Activated T-cell treated with anti-CD3 and anti-CD28 coated beads, Interleukin-2, amount 50 U/mL, for 24 hours (primary cell): ENCODE results near the gene ATRAID.
"Not testable (repeated sequence)": the region's sequence is repeated elsewhere in the genome, so short reads cannot be mapped to it uniquely, and the experiment has no call there.

Experiments
- DNase-seq: peaks from one replicate; pipeline ENCODE4 v3.0.0-alpha.2; 2020
- H3K27ac Mint-ChIP-seq: 2 replicates; pipeline ENCODE4 v1.8.0; 2020; ENCODE audit warnings: mild to moderate bottlenecking, mixed read lengths
- H3K27me3 Mint-ChIP-seq: 2 replicates; pipeline ENCODE4 v1.8.0; 2020; ENCODE audit warnings: mixed read lengths
- H3K36me3 Mint-ChIP-seq: 2 replicates; pipeline ENCODE4 v1.8.0; 2020; ENCODE audit warnings: low read depth, mixed read lengths
- H3K4me1 Mint-ChIP-seq: 2 replicates; pipeline ENCODE4 v1.8.0; 2020; ENCODE audit warnings: low read depth, mixed read lengths
- H3K4me3 Mint-ChIP-seq: 2 replicates; pipeline ENCODE4 v1.8.0; 2020; ENCODE audit warnings: mild to moderate bottlenecking, moderate library complexity, mixed read lengths
- H3K9me3 Mint-ChIP-seq: 2 replicates; pipeline ENCODE4 v1.8.0; 2020; ENCODE audit warnings: mixed read lengths

Gene ATRAID, protein sequence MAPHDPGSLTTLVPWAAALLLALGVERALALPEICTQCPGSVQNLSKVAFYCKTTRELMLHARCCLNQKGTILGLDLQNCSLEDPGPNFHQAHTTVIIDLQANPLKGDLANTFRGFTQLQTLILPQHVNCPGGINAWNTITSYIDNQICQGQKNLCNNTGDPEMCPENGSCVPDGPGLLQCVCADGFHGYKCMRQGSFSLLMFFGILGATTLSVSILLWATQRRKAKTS

GRCh38 chr2:27211943-27212625, at the start of gene ATRAID, which contains the start of gene SLC5A6:
Gene ATRAID, plus strand, starts transcription at chr2:27212041. Its CDS starts 328 bp downstream, at chr2:27212369.
Gene SLC5A6, minus strand, starts transcription at chr2:27212268. Its CDS starts 4,618 bp downstream, at chr2:27207650.
- Mint-ChIP-seq H3K4me3 (peak within 1 kb of the TSS; percentile 100), H3K27ac (peak within 1 kb of the TSS; percentile 99), H3K9me3 (no peaks in the 10 kb centered on the region), H3K4me1 (peaks cover 54% of the 10 kb centered on the region), H3K36me3 (peaks cover 85% of the 10 kb centered on the region), H3K27me3 (no peaks in the 10 kb centered on the region)
- peak; percentile 94 for DNase-seq

GRCh38 chr2:27162151-27163121, 49.4 kb upstream of the ATRAID start:
- no peak for DNase-seq
- Mint-ChIP-seq H3K4me3 (no peak overlapping the region), H3K4me1 (no peaks in the 10 kb centered on the region), H3K36me3 (no peaks in the 10 kb centered on the region), H3K9me3 (no peaks in the 10 kb centered on the region), H3K27ac (no peak overlapping the region), H3K27me3 (peaks cover 3% of the 10 kb centered on the region)

DNA sequence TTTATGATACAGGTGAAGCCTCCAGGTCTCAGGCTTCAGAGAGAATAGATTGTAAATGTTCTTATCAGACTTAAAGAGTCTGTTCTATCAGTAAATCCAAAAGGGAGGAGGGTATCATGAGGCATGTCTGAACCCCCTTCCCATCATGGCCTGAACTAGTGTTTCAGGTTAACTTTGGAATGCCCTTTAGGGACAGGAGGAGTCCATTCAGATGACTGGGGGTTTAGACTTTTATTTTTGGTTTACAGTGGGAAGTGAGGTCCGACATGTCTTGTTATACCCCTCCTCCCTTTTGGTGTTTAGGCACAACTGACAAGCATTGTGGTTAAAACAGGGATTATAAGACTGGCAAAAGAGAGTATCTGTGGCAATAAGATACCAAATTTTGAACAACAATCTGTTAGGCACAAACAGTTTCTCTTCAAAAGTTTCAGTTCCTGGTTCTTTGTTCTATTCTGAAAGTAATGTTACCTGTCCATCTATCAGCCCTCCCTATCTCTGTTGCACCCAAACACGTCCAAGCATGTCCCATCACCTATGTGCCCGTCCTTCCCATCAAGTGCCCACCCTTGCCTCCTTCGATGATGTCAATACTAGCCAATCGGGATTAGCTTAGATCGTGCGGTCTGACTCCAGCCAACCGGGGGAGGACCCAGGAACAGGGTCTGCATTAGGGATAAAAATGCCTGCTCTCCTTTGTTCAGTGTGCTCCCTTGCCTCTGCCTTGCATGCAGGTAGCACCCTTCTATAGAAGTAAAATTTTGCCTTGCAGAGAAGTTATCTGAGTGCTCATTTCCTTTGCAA, 46.7 kb upstream of the ATRAID start:
- H3K4me3 Mint-ChIP-seq = no peak overlapping the region
- H3K9me3 Mint-ChIP-seq = no peaks in the 10 kb centered on the region
- DNase-seq = no peak
- H3K36me3 Mint-ChIP-seq = no peaks in the 10 kb centered on the region
- no peak overlapping the region for H3K27ac Mint-ChIP-seq
- peaks cover 3% of the 10 kb centered on the region for H3K27me3 Mint-ChIP-seq
- no peaks in the 10 kb centered on the region for H3K4me1 Mint-ChIP-seq

- no peak overlapping the region for H3K27ac Mint-ChIP-seq
- peaks cover 10% of the 10 kb centered on the region for H3K27me3 Mint-ChIP-seq
- H3K36me3 Mint-ChIP-seq = no peaks in the 10 kb centered on the region
- no peak overlapping the region for H3K4me3 Mint-ChIP-seq
- H3K9me3 Mint-ChIP-seq = no peaks in the 10 kb centered on the region
- no peaks in the 10 kb centered on the region for H3K4me1 Mint-ChIP-seq
- DNase-seq = no peak
Observed at GRCh38 chr2:27170581-27171337, 41.1 kb upstream of the ATRAID start.

DNA sequence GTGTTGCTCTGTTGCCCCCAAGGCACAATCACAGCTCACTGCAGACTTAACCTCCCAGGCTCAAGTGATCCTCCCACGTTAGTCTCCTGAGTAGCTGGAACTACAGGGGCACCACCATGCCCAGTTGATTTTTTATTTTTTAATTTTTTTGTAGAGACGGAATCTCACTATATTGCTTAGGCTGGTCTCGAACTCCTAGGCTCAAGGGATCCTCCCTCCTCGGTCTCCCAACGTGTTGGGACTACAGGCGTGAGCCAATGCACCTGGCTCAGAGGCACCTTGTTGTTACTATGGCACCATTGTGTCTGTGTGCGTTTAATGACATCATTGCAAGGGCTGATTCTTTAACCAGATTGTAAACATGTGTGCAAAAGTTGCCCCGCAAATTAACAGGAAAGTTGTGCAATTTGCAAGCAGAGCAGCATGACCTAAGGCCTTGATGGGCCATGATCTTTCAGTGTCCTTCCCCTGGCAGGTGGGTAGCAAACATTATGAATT, 40.4 kb upstream of the ATRAID start:
- H3K27ac Mint-ChIP-seq = no peak overlapping the region

DNA sequence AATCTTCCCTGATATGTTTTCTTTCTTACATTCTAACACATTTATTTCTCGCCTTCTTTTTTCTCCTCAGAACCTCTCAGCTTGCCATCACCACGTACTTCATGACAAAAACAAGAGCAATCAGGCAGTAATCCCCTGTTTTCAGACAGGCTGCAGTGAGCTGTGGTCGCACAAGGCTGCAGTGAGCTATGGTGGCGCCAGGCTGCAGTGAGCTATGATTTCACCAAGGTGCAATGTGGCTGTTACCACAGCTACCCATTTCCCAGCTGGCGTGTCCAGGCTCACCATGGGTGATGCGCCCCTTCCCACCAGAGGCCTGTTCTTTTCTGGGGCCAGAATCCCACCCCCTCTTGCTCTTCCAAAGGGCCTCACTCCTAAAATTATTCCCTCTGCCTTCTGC, 37.2 kb upstream of the ATRAID start:
- no peak for DNase-seq
- Mint-ChIP-seq H3K4me1 (no peaks in the 10 kb centered on the region), H3K36me3 (no peaks in the 10 kb centered on the region), H3K4me3 (no peak overlapping the region), H3K27ac (no peak overlapping the region), H3K9me3 (no peaks in the 10 kb centered on the region), H3K27me3 (peaks cover 30% of the 10 kb centered on the region)

More for the DNA sequence above, 40.4 kb upstream of the ATRAID start:
- H3K4me3 Mint-ChIP-seq = no peak overlapping the region
- H3K4me1 Mint-ChIP-seq = no peaks in the 10 kb centered on the region
- peaks cover 11% of the 10 kb centered on the region for H3K27me3 Mint-ChIP-seq
- no peaks in the 10 kb centered on the region for H3K36me3 Mint-ChIP-seq
- DNase-seq = no peak
- H3K9me3 Mint-ChIP-seq = no peaks in the 10 kb centered on the region

DNA sequence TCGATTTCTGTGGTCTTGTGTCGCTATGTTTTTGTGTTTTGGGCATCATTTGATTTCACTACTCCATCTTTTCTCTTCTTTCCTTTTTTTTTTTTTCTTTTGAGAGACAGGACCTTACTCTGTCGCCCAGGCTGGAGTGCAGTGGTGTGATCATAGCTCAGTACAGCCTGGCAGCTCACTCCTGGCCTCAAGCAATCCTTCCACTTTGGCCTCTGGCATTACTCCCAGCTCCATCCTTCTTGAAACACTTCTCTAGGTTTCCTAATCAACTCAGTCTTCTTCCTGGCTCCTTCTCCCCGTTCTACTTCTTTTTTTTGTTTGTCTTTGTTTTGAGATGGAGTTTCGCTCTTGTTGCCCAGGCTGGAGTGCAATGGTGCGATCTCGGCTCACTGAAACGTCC, 36.5 kb upstream of the ATRAID start:
- Mint-ChIP-seq H3K4me1 (no peaks in the 10 kb centered on the region), H3K9me3 (no peaks in the 10 kb centered on the region), H3K4me3 (no peak overlapping the region), H3K36me3 (no peaks in the 10 kb centered on the region), H3K27ac (no peak overlapping the region), H3K27me3 (peaks cover 31% of the 10 kb centered on the region)
- no peak for DNase-seq

GRCh38 chr2:27175781-27176180, 36.1 kb upstream of the ATRAID start:
- H3K27ac Mint-ChIP-seq, H3K9me3 Mint-ChIP-seq, H3K36me3 Mint-ChIP-seq, DNase-seq, H3K4me3 Mint-ChIP-seq, H3K4me1 Mint-ChIP-seq: not testable (repeated sequence)
- H3K27me3 Mint-ChIP-seq = peaks cover 31% of the 10 kb centered on the region

- no peaks in the 10 kb centered on the region for H3K36me3 Mint-ChIP-seq
- H3K27ac Mint-ChIP-seq = no peak overlapping the region
- no peaks in the 10 kb centered on the region for H3K4me1 Mint-ChIP-seq
- no peaks in the 10 kb centered on the region for H3K9me3 Mint-ChIP-seq
- H3K27me3 Mint-ChIP-seq = peaks cover 43% of the 10 kb centered on the region
- DNase-seq = no peak
- H3K4me3 Mint-ChIP-seq = no peak overlapping the region
Observed at GRCh38 chr2:27177441-27178351, 34.1 kb upstream of the ATRAID start.

GRCh38 chr2:27178469-27178868, 33.4 kb upstream of the ATRAID start:
- H3K4me1 Mint-ChIP-seq = no peaks in the 10 kb centered on the region

GRCh38 chr2:27179344-27180000, 32.4 kb upstream of the ATRAID start:
- Mint-ChIP-seq H3K4me3 (no peak overlapping the region), H3K36me3 (no peaks in the 10 kb centered on the region), H3K4me1 (no peaks in the 10 kb centered on the region), H3K27ac (no peak overlapping the region), H3K9me3 (no peaks in the 10 kb centered on the region), H3K27me3 (peaks cover 46% of the 10 kb centered on the region)
- no peak for DNase-seq

More at GRCh38 chr2:27178469-27178868, 33.4 kb upstream of the ATRAID start:
- Mint-ChIP-seq H3K36me3 (no peaks in the 10 kb centered on the region), H3K9me3 (no peaks in the 10 kb centered on the region), H3K27me3 (peaks cover 44% of the 10 kb centered on the region), H3K27ac (no peak overlapping the region), H3K4me3 (no peak overlapping the region)
- DNase-seq = no peak

DNA sequence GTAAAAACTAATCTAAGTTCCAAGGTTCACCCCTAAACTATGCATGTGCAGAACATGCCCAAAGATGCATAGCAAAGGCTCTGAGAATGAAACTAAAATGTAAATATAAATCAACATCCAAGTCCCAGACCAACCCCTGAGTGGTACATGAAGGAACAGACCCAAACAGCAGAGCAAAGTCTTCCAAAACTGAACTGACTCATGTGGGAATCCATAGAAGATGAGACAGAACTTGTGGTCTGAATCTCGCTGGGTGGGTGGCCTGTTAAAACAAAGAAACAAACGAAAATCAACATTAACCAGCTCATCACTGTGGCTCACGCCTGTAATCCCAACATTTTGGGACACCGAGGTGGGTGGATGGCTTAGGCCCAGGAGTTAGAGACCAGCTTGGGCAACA, 29.5 kb upstream of the ATRAID start:
- H3K36me3 Mint-ChIP-seq = no peaks in the 10 kb centered on the region

More for the DNA sequence above, 29.5 kb upstream of the ATRAID start:
- H3K4me1 Mint-ChIP-seq = no peaks in the 10 kb centered on the region
- DNase-seq = no peak
- H3K4me3 Mint-ChIP-seq = no peak overlapping the region
- no peaks in the 10 kb centered on the region for H3K9me3 Mint-ChIP-seq
- peaks cover 44% of the 10 kb centered on the region for H3K27me3 Mint-ChIP-seq
- no peak overlapping the region for H3K27ac Mint-ChIP-seq
